Neural progenitor cell (in vitro differentiated cells): ENCODE data around the gene IFITM5. TPM values are rescaled to one million over a fixed set of nuclear protein-coding genes. Genes with fewer than 3 reads are reported as not detected.
"Not testable (repeated sequence)": the region's sequence is repeated elsewhere in the genome, so short reads cannot be mapped to it uniquely, and the experiment has no call there.

Experiments
- DNase-seq: peaks from one replicate; pipeline ENCODE4 v3.0.0-alpha.2; 2016; ENCODE audit warnings: low spot score
- H2AFZ ChIP-seq: fragments of 200-600 bp; sonication (generic); replicated peaks from 2 replicates; pipeline ENCODE4 v1.6.1; 2016; ENCODE audit warnings: antibody characterized with exemption
- H3F3A ChIP-seq: fragments of 200-600 bp; sonication (generic); 2 replicates; pipeline ENCODE4 v1.6.1; 2016; ENCODE audit warnings: antibody characterized with exemption, low read depth
- H3K27ac ChIP-seq: fragments of 200-600 bp; sonication (generic); 2 replicates; pipeline ENCODE4 v1.5.1; 2016; ENCODE audit warnings: mild to moderate bottlenecking
- H3K27me3 ChIP-seq: fragments of 200-600 bp; sonication (generic); 2 replicates; pipeline ENCODE4 v1.6.1; 2016; ENCODE audit warnings: mild to moderate bottlenecking, moderate library complexity
- H3K36me3 ChIP-seq: fragments of 200-600 bp; sonication (generic); 2 replicates; pipeline ENCODE4 v1.5.1; 2016
- H3K4me1 ChIP-seq: fragments of 200-600 bp; sonication (generic); 2 replicates; pipeline ENCODE4 v1.6.1; 2016; ENCODE audit warnings: mixed run types
- H3K4me2 ChIP-seq: fragments of 200-600 bp; sonication (generic); 2 replicates; pipeline ENCODE4 v1.6.1; 2016
- H3K4me3 ChIP-seq: fragments of 200-600 bp; sonication (generic); 2 replicates; pipeline ENCODE4 v1.5.1; 2016
- H3K79me2 ChIP-seq: fragments of 200-600 bp; sonication (generic); 2 replicates; pipeline ENCODE4 v1.6.1; 2016; ENCODE audit warnings: low read depth
- H3K9ac ChIP-seq: fragments of 200-600 bp; sonication (generic); 2 replicates; pipeline ENCODE4 v1.6.1; 2016
- H3K9me3 ChIP-seq: fragments of 200-600 bp; sonication (generic); 2 replicates; pipeline ENCODE4 v1.5.1; 2016; ENCODE audit warnings: low read depth
- H4K20me1 ChIP-seq: fragments of 200-600 bp; sonication (generic); 2 replicates; pipeline ENCODE4 v1.6.1; 2016; ENCODE audit warnings: low read depth
- H3K27ac Mint-ChIP-seq: 3 replicates; pipeline ENCODE4 v1.8.0; 2021; ENCODE audit warnings: mixed read lengths
- H3K27me3 Mint-ChIP-seq: 2 replicates; pipeline ENCODE4 v1.8.0; 2022; ENCODE audit warnings: low read depth, mild to moderate bottlenecking, inconsistent platforms, moderate library complexity, mixed read lengths; ENCODE audit not compliant: insufficient read depth
- H3K36me3 Mint-ChIP-seq: 3 replicates; pipeline ENCODE4 v1.8.0; 2021; ENCODE audit warnings: mixed read lengths
- H3K4me1 Mint-ChIP-seq: 3 replicates; pipeline ENCODE4 v1.8.0; 2021; ENCODE audit warnings: mixed read lengths
- H3K4me3 Mint-ChIP-seq: 3 replicates; pipeline ENCODE4 v1.8.0; 2021; ENCODE audit warnings: mild to moderate bottlenecking, moderate library complexity, mixed read lengths
- H3K9me3 Mint-ChIP-seq: 3 replicates; pipeline ENCODE4 v1.8.0; 2020; ENCODE audit warnings: mixed read lengths
- EZH2 ChIP-seq: fragments of 200-600 bp; sonication (generic); IDR thresholded peaks from 2 replicates; pipeline ENCODE4 v1.6.1; 2017; ENCODE audit warnings: antibody characterized with exemption, mild to moderate bottlenecking, moderate library complexity
- EZH2phosphoT487 ChIP-seq: fragments of 200-600 bp; sonication (generic); IDR thresholded peaks from 2 replicates; pipeline ENCODE4 v1.6.1; 2017; ENCODE audit warnings: antibody characterized with exemption
- total RNA-seq: library from RNA; depleted of rRNA; stranded (reverse); fragments of >200 nt; gene quantifications from 2 replicates; pipeline ENCODE4 v1.2.3, GENCODE V29; 2015; ENCODE audit warnings: low replicate concordance
- TF ChIP-seq, protein P1 (sequence below): fragments of 200-600 bp; sonication (generic); IDR thresholded peaks from 2 replicates; pipeline ENCODE4 v1.5.1; 2017; ENCODE audit warnings: antibody characterized with exemption, mild to moderate bottlenecking

Gene IFITM5
- total RNA-seq, 1 donor from 2014 or later: not detected

- TF ChIP-seq, protein P1, sequence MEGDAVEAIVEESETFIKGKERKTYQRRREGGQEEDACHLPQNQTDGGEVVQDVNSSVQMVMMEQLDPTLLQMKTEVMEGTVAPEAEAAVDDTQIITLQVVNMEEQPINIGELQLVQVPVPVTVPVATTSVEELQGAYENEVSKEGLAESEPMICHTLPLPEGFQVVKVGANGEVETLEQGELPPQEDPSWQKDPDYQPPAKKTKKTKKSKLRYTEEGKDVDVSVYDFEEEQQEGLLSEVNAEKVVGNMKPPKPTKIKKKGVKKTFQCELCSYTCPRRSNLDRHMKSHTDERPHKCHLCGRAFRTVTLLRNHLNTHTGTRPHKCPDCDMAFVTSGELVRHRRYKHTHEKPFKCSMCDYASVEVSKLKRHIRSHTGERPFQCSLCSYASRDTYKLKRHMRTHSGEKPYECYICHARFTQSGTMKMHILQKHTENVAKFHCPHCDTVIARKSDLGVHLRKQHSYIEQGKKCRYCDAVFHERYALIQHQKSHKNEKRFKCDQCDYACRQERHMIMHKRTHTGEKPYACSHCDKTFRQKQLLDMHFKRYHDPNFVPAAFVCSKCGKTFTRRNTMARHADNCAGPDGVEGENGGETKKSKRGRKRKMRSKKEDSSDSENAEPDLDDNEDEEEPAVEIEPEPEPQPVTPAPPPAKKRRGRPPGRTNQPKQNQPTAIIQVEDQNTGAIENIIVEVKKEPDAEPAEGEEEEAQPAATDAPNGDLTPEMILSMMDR: no peak
- no peak for TF ChIP-seq EZH2phosphoT487
- TF ChIP-seq EZH2: no peak
- Histone ChIP-seq H3K27me3 (no peaks in the 10 kb centered on the region), H3K4me3 (no peak overlapping the region), H4K20me1 (no peaks in the 10 kb centered on the region), H3K4me1 (peaks cover 10% of the 10 kb centered on the region), H3K9ac (no peak overlapping the region), H3K27ac (no peak overlapping the region), H2AFZ (no peak overlapping the region), H3K4me2 (no peak overlapping the region), H3K9me3 (no peaks in the 10 kb centered on the region), H3F3A (peaks cover 9% of the 10 kb centered on the region), H3K36me3 (no peaks in the 10 kb centered on the region), H3K79me2 (no peaks in the 10 kb centered on the region)
- no peaks in the 10 kb centered on the region for H3K27me3 Mint-ChIP-seq
- no peaks in the 10 kb centered on the region for H3K36me3 Mint-ChIP-seq
- H3K9me3 Mint-ChIP-seq: peaks cover 8% of the 10 kb centered on the region
- H3K4me3 Mint-ChIP-seq: no peak overlapping the region
- DNase-seq: no peak
- peak overlapping the region; percentile 96 for H3K27ac Mint-ChIP-seq
- peaks cover 39% of the 10 kb centered on the region for H3K4me1 Mint-ChIP-seq
Measured at GRCh38 chr11:325796-326591, 26.7 kb upstream of the IFITM5 start.

- H3K4me3 Mint-ChIP-seq, H4K20me1 ChIP-seq, H2AFZ ChIP-seq, H3K9me3 Mint-ChIP-seq, H3K4me2 ChIP-seq, H3K27ac ChIP-seq, H3K36me3 ChIP-seq, H3K4me3 ChIP-seq, DNase-seq, H3K79me2 ChIP-seq, H3K9me3 ChIP-seq, H3K27me3 ChIP-seq, H3K4me1 ChIP-seq, H3K36me3 Mint-ChIP-seq, H3K9ac ChIP-seq, H3K27me3 Mint-ChIP-seq: not testable (repeated sequence)
- Mint-ChIP-seq H3K27ac (peak overlapping the region; percentile 90), H3K4me1 (peaks cover 46% of the 10 kb centered on the region)
- peaks cover 14% of the 10 kb centered on the region for H3F3A ChIP-seq
Measured at GRCh38 chr11:324593-325517, 25.5 kb upstream of the IFITM5 start.

GRCh38 chr11:324156-324555, 24.8 kb upstream of the IFITM5 start:
- H3F3A ChIP-seq: peaks cover 19% of the 10 kb centered on the region
- H3K4me1 ChIP-seq: peaks cover 14% of the 10 kb centered on the region
- H3K4me3 ChIP-seq: no peak overlapping the region
- no peaks in the 10 kb centered on the region for H3K9me3 ChIP-seq
- H3K27ac ChIP-seq: no peak overlapping the region
- H3K27ac Mint-ChIP-seq: peak overlapping the region; percentile 27
- H3K36me3 Mint-ChIP-seq: no peaks in the 10 kb centered on the region
- no peaks in the 10 kb centered on the region for H3K27me3 ChIP-seq
- no peak overlapping the region for H2AFZ ChIP-seq
- H3K4me3 Mint-ChIP-seq: no peak overlapping the region
- H3K9me3 Mint-ChIP-seq: no peaks in the 10 kb centered on the region
- H3K36me3 ChIP-seq: no peaks in the 10 kb centered on the region
- no peak overlapping the region for H3K9ac ChIP-seq
- no peaks in the 10 kb centered on the region for H3K79me2 ChIP-seq
- no peak for DNase-seq
- H3K4me1 Mint-ChIP-seq: peaks cover 43% of the 10 kb centered on the region
- TF ChIP-seq EZH2 (no peak), EZH2phosphoT487 (no peak)
- TF ChIP-seq, protein P1: no peak
- H3K27me3 Mint-ChIP-seq: no peaks in the 10 kb centered on the region
- H4K20me1 ChIP-seq: no peaks in the 10 kb centered on the region
- H3K4me2 ChIP-seq: no peak overlapping the region

GRCh38 chr11:319888-320273, 20.6 kb upstream of the IFITM5 start:
- peak overlapping the region; percentile 99 for H3K4me2 ChIP-seq
- H4K20me1 ChIP-seq, H3K36me3 ChIP-seq, H3K27ac ChIP-seq, H3K9me3 Mint-ChIP-seq, H3K9ac ChIP-seq, H3K27ac Mint-ChIP-seq, H3K79me2 ChIP-seq, H3K36me3 Mint-ChIP-seq, H2AFZ ChIP-seq, H3K9me3 ChIP-seq: not testable (repeated sequence)
- peaks cover 27% of the 10 kb centered on the region for H3F3A ChIP-seq
- DNase-seq: peak; percentile 1
- H3K4me1 Mint-ChIP-seq: peaks cover 38% of the 10 kb centered on the region
- H3K4me1 ChIP-seq: peaks cover 41% of the 10 kb centered on the region
- peaks cover 32% of the 10 kb centered on the region for H3K27me3 ChIP-seq
- peak overlapping the region; percentile 95 for H3K4me3 Mint-ChIP-seq
- H3K27me3 Mint-ChIP-seq: peaks cover 12% of the 10 kb centered on the region
- peak overlapping the region; percentile 68 for H3K4me3 ChIP-seq

GRCh38 chr11:319121-319887, 20.0 kb upstream of the IFITM5 start:
- peaks cover 38% of the 10 kb centered on the region for H3K27me3 ChIP-seq
- H3K4me3 ChIP-seq: peak overlapping the region; percentile 45
- peak; percentile 36 for DNase-seq
- H3K36me3 Mint-ChIP-seq, H3K9ac ChIP-seq, H2AFZ ChIP-seq, H3K27ac Mint-ChIP-seq, H3K9me3 ChIP-seq, H4K20me1 ChIP-seq, H3K36me3 ChIP-seq, H3K79me2 ChIP-seq, H3K9me3 Mint-ChIP-seq, H3K27ac ChIP-seq: not testable (repeated sequence)
- H3K4me1 ChIP-seq: peaks cover 36% of the 10 kb centered on the region
- peaks cover 25% of the 10 kb centered on the region for H3F3A ChIP-seq
- H3K4me1 Mint-ChIP-seq: peaks cover 35% of the 10 kb centered on the region
- H3K4me3 Mint-ChIP-seq: peak overlapping the region; percentile 95
- H3K27me3 Mint-ChIP-seq: peaks cover 12% of the 10 kb centered on the region
- H3K4me2 ChIP-seq: peak overlapping the region; percentile 79
